K562 (cell line): ENCODE data around the gene SMC5. TPM values are rescaled to one million over a fixed set of nuclear protein-coding genes. Genes with fewer than 3 reads are reported as not detected.

Experiments
- CBX5 ChIP-seq: IDR thresholded peaks from 2 replicates; pipeline ENCODE4 v1.6.1; 2014; ENCODE audit warnings: low read depth, borderline replicate concordance
- DPF2 ChIP-seq: fragments of 450-650 bp; IDR thresholded peaks from 2 replicates; pipeline ENCODE4 v1.6.1; 2016
- HMGN3 ChIP-seq: IDR thresholded peaks from 2 replicates; pipeline ENCODE4 v1.6.1; 2011; ENCODE audit warnings: borderline replicate concordance, low read depth, mild to moderate bottlenecking, mixed read lengths, low read length; ENCODE audit not compliant: insufficient read length; ENCODE audit errors: extremely low read depth
- L3MBTL2 ChIP-seq: fragments of 450-650 bp; IDR thresholded peaks from 2 replicates; pipeline ENCODE4 v1.6.1; 2016; ENCODE audit warnings: mild to moderate bottlenecking, moderate library complexity
- LCOR ChIP-seq: sonication (generic); formaldehyde crosslinking; IDR thresholded peaks from 2 replicates; pipeline ENCODE4 v1.8.0; 2022; ENCODE audit warnings: mild to moderate bottlenecking, missing genetic modification reagents
- MED1 ChIP-seq: sonication (generic); formaldehyde crosslinking; IDR thresholded peaks from 2 replicates; pipeline ENCODE4 v1.8.1; 2023; ENCODE audit warnings: missing genetic modification reagents, borderline replicate concordance
- RHOXF2B ChIP-seq: fragments of 250-450 bp; sonication (Bioruptor Pico); conservative IDR thresholded peaks from 2 replicates; pipeline ENCODE4 v1.5.1; 2021
- SRSF7 ChIP-seq: fragments of 200-400 bp; formaldehyde crosslinking; optimal IDR thresholded peaks from 2 replicates; pipeline ENCODE3; 2017; ENCODE audit warnings: mild to moderate bottlenecking, low read depth, low read length
- polyA plus RNA-seq, 8 experiments: library from polyadenylated mRNA; depleted of rRNA in 4 of 8; stranded (reverse) in 5 of 8; unstranded in 3 of 8; fragments of >200 nt; fragmentation: Nextera tagmentation in 2 of 8; fragmentation: Illumina TruSeq in 1 of 8; extraction: Ambion mirVana in 2 of 8; extraction: Trizol in 1 of 8; gene quantifications; 2 replicates each; pipeline versions ENCODE4 v1.2.1 to v1.2.3, GENCODE V29; 2011 to 2014; ENCODE audit warnings: inconsistent platforms in 1 of 8, missing spikeins in 1 of 8
- total RNA-seq, 7 experiments: library from RNA; depleted of rRNA in 6 of 7; stranded (reverse); fragments of >200 nt in 6 of 7; fragmentation: Illumina TruSeq in 2 of 7; extraction: Trizol in 2 of 7; gene quantifications; 2 replicates each; pipeline versions ENCODE4 v1.2.1 to v1.2.3, GENCODE V29; 2011 to 2021; ENCODE audit warnings: low replicate concordance in 1 of 7
- TF ChIP-seq, protein P1 (sequence below), 3 experiments: fragments of 200-800 bp in 1 of 3; fragments of 250-450 bp in 1 of 3; fragments of 450-650 bp in 1 of 3; sonication (Bioruptor Pico) in 1 of 3; sonication (Bioruptor generic) in 1 of 3; formaldehyde crosslinking in 1 of 3; IDR thresholded peaks; 2 replicates each; pipeline versions ENCODE4 v1.6.1 to v1.8.0; 2016 to 2022; ENCODE audit warnings: mild to moderate bottlenecking in 2 of 3, missing genetic modification characterization in 2 of 3, missing compliant biosample characterization in 1 of 3, moderate library complexity in 1 of 3
- TF ChIP-seq, protein P2 (sequence below): fragments of 250-450 bp; sonication (Bioruptor Pico); IDR thresholded peaks from 2 replicates; pipeline ENCODE4 v1.8.0; 2021; ENCODE audit warnings: moderate library complexity, mild to moderate bottlenecking, inconsistent platforms

SMC5 gene
- total and polyA plus RNA-seq, 9 of the 15 experiments (the other 6 are each of a cell fraction or from before 2014, with no cell fraction given), result 3.5 to 43.2 (median 21.4) TPM

DNA sequence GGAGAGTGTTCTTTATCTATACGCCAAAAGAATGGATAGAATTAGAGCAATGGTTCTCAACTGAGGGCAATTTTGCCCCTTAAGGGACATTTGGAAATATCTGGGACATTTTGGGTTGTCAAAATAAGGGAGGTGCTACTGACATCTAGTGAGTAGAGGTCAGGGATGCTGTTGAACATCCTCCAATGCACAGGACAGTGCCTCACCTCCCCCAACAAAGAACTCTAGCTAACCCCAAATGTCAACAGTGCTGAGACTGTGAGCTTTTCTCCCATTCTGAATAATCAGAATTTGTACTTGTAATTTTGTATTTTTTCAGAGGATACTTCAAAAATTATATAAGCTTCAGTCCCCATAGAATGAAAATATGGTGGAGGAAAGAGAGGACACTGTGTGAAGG, 8.6 kb upstream of the SMC5 start (continued):
- TF ChIP-seq, protein P1, sequence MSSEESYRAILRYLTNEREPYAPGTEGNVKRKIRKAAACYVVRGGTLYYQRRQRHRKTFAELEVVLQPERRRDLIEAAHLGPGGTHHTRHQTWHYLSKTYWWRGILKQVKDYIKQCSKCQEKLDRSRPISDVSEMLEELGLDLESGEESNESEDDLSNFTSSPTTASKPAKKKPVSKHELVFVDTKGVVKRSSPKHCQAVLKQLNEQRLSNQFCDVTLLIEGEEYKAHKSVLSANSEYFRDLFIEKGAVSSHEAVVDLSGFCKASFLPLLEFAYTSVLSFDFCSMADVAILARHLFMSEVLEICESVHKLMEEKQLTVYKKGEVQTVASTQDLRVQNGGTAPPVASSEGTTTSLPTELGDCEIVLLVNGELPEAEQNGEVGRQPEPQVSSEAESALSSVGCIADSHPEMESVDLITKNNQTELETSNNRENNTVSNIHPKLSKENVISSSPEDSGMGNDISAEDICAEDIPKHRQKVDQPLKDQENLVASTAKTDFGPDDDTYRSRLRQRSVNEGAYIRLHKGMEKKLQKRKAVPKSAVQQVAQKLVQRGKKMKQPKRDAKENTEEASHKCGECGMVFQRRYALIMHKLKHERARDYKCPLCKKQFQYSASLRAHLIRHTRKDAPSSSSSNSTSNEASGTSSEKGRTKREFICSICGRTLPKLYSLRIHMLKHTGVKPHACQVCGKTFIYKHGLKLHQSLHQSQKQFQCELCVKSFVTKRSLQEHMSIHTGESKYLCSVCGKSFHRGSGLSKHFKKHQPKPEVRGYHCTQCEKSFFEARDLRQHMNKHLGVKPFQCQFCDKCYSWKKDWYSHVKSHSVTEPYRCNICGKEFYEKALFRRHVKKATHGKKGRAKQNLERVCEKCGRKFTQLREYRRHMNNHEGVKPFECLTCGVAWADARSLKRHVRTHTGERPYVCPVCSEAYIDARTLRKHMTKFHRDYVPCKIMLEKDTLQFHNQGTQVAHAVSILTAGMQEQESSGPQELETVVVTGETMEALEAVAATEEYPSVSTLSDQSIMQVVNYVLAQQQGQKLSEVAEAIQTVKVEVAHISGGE (CRISPR knock-in tag; IDR thresholded peaks at IDR 0.05), result no peak
- no peak for TF ChIP-seq CBX5
- no peak for TF ChIP-seq RHOXF2B (CRISPR knock-in tag)
- TF ChIP-seq DPF2, result no peak
- TF ChIP-seq, protein P2, sequence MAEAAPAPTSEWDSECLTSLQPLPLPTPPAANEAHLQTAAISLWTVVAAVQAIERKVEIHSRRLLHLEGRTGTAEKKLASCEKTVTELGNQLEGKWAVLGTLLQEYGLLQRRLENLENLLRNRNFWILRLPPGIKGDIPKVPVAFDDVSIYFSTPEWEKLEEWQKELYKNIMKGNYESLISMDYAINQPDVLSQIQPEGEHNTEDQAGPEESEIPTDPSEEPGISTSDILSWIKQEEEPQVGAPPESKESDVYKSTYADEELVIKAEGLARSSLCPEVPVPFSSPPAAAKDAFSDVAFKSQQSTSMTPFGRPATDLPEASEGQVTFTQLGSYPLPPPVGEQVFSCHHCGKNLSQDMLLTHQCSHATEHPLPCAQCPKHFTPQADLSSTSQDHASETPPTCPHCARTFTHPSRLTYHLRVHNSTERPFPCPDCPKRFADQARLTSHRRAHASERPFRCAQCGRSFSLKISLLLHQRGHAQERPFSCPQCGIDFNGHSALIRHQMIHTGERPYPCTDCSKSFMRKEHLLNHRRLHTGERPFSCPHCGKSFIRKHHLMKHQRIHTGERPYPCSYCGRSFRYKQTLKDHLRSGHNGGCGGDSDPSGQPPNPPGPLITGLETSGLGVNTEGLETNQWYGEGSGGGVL (CRISPR knock-in tag), result no peak
- no peak for TF ChIP-seq LCOR
- TF ChIP-seq SRSF7, result no peak
- no peak for TF ChIP-seq HMGN3
- TF ChIP-seq MED1 (CRISPR knock-in tag), result no peak
- TF ChIP-seq L3MBTL2, result no peak
